ENCODE results near the gene GDPGP1.

DNA sequence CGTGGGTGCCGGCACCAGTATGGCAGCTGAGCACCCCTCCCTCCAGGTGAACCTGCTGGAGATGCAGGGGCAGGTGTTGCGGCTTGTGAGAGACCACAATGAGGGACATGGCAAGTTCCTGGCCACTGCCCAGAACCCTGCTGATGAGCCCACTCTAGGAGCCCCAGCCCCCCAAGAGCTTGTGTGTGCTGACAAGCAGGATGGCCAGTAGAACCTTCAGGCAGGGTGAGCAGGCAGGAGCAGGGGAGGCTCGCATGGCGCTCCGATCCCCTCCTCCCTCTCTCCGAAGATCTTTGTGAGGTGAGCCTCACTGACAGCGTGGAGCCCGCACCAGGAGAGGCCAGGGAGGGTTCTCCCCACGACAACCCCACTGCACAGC is 61.2 kb downstream of the GDPGP1 start:
- TF ChIP-seq, protein P1, sequence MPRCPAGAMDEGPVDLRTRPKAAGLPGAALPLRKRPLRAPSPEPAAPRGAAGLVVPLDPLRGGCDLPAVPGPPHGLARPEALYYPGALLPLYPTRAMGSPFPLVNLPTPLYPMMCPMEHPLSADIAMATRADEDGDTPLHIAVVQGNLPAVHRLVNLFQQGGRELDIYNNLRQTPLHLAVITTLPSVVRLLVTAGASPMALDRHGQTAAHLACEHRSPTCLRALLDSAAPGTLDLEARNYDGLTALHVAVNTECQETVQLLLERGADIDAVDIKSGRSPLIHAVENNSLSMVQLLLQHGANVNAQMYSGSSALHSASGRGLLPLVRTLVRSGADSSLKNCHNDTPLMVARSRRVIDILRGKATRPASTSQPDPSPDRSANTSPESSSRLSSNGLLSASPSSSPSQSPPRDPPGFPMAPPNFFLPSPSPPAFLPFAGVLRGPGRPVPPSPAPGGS (IDR thresholded peaks at IDR 0.05; ENCODE audit: borderline replicate concordance, insufficient read depth, low read depth, low read length, poor library complexity, severe bottlenecking): no peak
- TF ChIP-seq, protein P2, sequence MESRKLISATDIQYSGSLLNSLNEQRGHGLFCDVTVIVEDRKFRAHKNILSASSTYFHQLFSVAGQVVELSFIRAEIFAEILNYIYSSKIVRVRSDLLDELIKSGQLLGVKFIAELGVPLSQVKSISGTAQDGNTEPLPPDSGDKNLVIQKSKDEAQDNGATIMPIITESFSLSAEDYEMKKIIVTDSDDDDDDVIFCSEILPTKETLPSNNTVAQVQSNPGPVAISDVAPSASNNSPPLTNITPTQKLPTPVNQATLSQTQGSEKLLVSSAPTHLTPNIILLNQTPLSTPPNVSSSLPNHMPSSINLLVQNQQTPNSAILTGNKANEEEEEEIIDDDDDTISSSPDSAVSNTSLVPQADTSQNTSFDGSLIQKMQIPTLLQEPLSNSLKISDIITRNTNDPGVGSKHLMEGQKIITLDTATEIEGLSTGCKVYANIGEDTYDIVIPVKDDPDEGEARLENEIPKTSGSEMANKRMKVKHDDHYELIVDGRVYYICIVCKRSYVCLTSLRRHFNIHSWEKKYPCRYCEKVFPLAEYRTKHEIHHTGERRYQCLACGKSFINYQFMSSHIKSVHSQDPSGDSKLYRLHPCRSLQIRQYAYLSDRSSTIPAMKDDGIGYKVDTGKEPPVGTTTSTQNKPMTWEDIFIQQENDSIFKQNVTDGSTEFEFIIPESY (IDR thresholded peaks at IDR 0.05): no peak
- TF ChIP-seq TCF12 (IDR thresholded peaks at IDR 0.05; ENCODE audit: low read depth, low read length): no peak
- TF ChIP-seq, protein P3, sequence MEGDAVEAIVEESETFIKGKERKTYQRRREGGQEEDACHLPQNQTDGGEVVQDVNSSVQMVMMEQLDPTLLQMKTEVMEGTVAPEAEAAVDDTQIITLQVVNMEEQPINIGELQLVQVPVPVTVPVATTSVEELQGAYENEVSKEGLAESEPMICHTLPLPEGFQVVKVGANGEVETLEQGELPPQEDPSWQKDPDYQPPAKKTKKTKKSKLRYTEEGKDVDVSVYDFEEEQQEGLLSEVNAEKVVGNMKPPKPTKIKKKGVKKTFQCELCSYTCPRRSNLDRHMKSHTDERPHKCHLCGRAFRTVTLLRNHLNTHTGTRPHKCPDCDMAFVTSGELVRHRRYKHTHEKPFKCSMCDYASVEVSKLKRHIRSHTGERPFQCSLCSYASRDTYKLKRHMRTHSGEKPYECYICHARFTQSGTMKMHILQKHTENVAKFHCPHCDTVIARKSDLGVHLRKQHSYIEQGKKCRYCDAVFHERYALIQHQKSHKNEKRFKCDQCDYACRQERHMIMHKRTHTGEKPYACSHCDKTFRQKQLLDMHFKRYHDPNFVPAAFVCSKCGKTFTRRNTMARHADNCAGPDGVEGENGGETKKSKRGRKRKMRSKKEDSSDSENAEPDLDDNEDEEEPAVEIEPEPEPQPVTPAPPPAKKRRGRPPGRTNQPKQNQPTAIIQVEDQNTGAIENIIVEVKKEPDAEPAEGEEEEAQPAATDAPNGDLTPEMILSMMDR (IDR thresholded peaks at IDR 0.05 in 2 of 3, conservative IDR thresholded peaks at IDR 0.05 in 1 of 3; ENCODE audit: control insufficient read depth in 2 of 3, extremely low read depth in 1 of 3, insufficient read depth in 1 of 3, low read depth in 3 of 3, low read length in 3 of 3): no peak
- no peak for TF ChIP-seq RAD21 (IDR thresholded peaks at IDR 0.05; ENCODE audit: insufficient read depth, low read depth, low read length)
- no peak for TF ChIP-seq CHD2 (IDR thresholded peaks at IDR 0.05; ENCODE audit: borderline replicate concordance, low read depth, low read length)
- TF ChIP-seq MTA2 (IDR thresholded peaks at IDR 0.05; ENCODE audit: low read depth): no peak
- TF ChIP-seq ZZZ3 (IDR thresholded peaks at IDR 0.05; ENCODE audit: control insufficient read depth, insufficient read length, low read depth): no peak
- no peak for TF ChIP-seq ASH2L (IDR thresholded peaks at IDR 0.05; ENCODE audit: borderline replicate concordance, low read depth)
- TF ChIP-seq, protein P4, sequence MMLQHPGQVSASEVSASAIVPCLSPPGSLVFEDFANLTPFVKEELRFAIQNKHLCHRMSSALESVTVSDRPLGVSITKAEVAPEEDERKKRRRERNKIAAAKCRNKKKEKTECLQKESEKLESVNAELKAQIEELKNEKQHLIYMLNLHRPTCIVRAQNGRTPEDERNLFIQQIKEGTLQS (IDR thresholded peaks at IDR 0.05; ENCODE audit: borderline replicate concordance, extremely low read depth, low read depth, low read length): no peak
- TF ChIP-seq SREBF2 (IDR thresholded peaks at IDR 0.05; ENCODE audit: low read length): no peak
- no peak for TF ChIP-seq RCOR1 (conservative IDR thresholded peaks at IDR 0.05; ENCODE audit: low read depth, low read length)
- TF ChIP-seq, protein P5, sequence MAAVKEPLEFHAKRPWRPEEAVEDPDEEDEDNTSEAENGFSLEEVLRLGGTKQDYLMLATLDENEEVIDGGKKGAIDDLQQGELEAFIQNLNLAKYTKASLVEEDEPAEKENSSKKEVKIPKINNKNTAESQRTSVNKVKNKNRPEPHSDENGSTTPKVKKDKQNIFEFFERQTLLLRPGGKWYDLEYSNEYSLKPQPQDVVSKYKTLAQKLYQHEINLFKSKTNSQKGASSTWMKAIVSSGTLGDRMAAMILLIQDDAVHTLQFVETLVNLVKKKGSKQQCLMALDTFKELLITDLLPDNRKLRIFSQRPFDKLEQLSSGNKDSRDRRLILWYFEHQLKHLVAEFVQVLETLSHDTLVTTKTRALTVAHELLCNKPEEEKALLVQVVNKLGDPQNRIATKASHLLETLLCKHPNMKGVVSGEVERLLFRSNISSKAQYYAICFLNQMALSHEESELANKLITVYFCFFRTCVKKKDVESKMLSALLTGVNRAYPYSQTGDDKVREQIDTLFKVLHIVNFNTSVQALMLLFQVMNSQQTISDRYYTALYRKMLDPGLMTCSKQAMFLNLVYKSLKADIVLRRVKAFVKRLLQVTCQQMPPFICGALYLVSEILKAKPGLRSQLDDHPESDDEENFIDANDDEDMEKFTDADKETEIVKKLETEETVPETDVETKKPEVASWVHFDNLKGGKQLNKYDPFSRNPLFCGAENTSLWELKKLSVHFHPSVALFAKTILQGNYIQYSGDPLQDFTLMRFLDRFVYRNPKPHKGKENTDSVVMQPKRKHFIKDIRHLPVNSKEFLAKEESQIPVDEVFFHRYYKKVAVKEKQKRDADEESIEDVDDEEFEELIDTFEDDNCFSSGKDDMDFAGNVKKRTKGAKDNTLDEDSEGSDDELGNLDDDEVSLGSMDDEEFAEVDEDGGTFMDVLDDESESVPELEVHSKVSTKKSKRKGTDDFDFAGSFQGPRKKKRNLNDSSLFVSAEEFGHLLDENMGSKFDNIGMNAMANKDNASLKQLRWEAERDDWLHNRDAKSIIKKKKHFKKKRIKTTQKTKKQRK (IDR thresholded peaks at IDR 0.05; ENCODE audit: low read depth, low read length): no peak
- no peak for TF ChIP-seq ATF7 (IDR thresholded peaks at IDR 0.05; ENCODE audit: low read depth)
